Prostate gland (tissue), 2 donors: ENCODE data around the gene PCP2.

Experiments used
- POLR2A ChIP-seq: fragments of 450-650 bp; IDR thresholded peaks from one replicate; pipeline ENCODE4 v1.6.1; 2016; ENCODE audit warnings: antibody characterized with exemption, mild to moderate bottlenecking
- POLR2AphosphoS5 ChIP-seq: sonication (generic); formaldehyde crosslinking; IDR thresholded peaks from one replicate; pipeline ENCODE4 v1.6.1; 2017; ENCODE audit warnings: antibody characterized with exemption
- TF ChIP-seq, protein P1 (sequence below), 4 experiments: fragments of 200-600 bp in 2 of 4; fragments of 450-650 bp in 2 of 4; sonication (generic) in 2 of 4; IDR thresholded peaks; 1 replicate in 3 of 4; 2 replicates in 1 of 4; pipeline ENCODE4 v1.5.1; 2016 to 2019; ENCODE audit warnings: antibody characterized with exemption in 4 of 4, mild to moderate bottlenecking in 2 of 4, moderate library complexity in 2 of 4

DNA sequence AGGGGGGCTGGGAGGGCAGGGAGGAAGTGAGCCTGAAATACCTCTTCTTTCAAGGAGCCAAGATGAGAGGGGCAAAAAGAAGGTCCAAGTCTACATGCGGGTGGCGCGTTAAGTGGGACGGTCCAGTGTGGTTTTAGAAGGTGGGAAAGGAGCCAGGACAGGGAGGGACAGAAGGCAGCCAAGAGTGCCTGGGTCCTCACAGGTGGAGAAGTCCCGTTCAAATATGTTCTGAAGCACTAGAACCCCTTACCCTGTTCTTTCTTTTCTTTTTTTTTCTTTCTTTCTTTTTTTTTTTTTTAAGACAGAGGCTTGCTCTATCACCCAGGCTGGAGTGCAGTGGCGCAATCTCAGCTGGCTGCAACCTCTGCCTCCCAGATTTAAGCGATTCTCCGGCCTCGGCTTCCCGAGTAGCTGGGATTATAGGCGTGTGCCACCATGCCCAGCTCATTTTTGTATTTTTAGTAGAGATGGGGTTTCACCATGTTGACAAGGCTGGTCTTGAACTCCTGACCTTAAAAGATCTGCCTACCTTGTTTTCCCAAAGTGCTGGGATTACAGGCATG, 30.5 kb downstream of the PCP2 start:
- TF ChIP-seq, protein P1, sequence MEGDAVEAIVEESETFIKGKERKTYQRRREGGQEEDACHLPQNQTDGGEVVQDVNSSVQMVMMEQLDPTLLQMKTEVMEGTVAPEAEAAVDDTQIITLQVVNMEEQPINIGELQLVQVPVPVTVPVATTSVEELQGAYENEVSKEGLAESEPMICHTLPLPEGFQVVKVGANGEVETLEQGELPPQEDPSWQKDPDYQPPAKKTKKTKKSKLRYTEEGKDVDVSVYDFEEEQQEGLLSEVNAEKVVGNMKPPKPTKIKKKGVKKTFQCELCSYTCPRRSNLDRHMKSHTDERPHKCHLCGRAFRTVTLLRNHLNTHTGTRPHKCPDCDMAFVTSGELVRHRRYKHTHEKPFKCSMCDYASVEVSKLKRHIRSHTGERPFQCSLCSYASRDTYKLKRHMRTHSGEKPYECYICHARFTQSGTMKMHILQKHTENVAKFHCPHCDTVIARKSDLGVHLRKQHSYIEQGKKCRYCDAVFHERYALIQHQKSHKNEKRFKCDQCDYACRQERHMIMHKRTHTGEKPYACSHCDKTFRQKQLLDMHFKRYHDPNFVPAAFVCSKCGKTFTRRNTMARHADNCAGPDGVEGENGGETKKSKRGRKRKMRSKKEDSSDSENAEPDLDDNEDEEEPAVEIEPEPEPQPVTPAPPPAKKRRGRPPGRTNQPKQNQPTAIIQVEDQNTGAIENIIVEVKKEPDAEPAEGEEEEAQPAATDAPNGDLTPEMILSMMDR (IDR thresholded peaks at IDR 0.05) = no peak
- no peak for TF ChIP-seq POLR2A
- TF ChIP-seq POLR2AphosphoS5 = no peak
